Common myeloid progenitor, CD34-positive (primary cell): Measurements from ENCODE around the gene KDELR3.
A peak's percentile ranks its signal among the peaks of the same experiment; 100 is the strongest.

Experiments
- CTCF ChIA-PET: fragments of 350-600 bp; sonication (Branson Sonifier 250); formaldehyde crosslinking; loops from one replicate; lab custom pipeline; 2021; ENCODE audit warnings: antibody characterized with exemption; lab: Charles Lee
- POLR2A ChIA-PET: fragments of 350-600 bp; sonication (Branson Sonifier 250); formaldehyde crosslinking; loops from one replicate; lab custom pipeline; 2021; ENCODE audit warnings: antibody characterized with exemption; lab: Charles Lee
- DNase-seq, 3 donors: peaks; one replicate each; pipeline versions ENCODE4 v3.0.0 to v3.0.0-alpha.2; 2013
- H3K27ac ChIP-seq, 2 experiments: 1 replicate in 1 of 2; 2 replicates in 1 of 2; pipeline ENCODE4 v1.7.0; 2013; ENCODE audit warnings: inconsistent platforms in 2 of 2, low read length in 2 of 2, mild to moderate bottlenecking in 2 of 2, low read depth in 1 of 2, moderate library complexity in 1 of 2; ENCODE audit not compliant: severe bottlenecking in 2 of 2, insufficient read depth in 1 of 2, poor library complexity in 1 of 2
- H3K27me3 ChIP-seq, 5 experiments: replicated peaks in 2 of 5; 1 replicate in 3 of 5; 2 replicates in 2 of 5; pipeline versions ENCODE4 v1.6.1 to v1.7.0; 2013; ENCODE audit warnings: low read length in 4 of 5, mild to moderate bottlenecking in 2 of 5, moderate library complexity in 2 of 5, inconsistent platforms in 1 of 5; ENCODE audit not compliant: insufficient read depth in 5 of 5, control insufficient read depth in 4 of 5
- H3K36me3 ChIP-seq, 4 experiments: 1 replicate in 2 of 4; 2 replicates in 2 of 4; pipeline versions ENCODE4 v1.6.1 to v1.7.0; 2013; ENCODE audit warnings: low read length in 3 of 4, control low read depth in 1 of 4, mild to moderate bottlenecking in 1 of 4; ENCODE audit not compliant: control insufficient read depth in 4 of 4, insufficient read depth in 4 of 4
- H3K4me1 ChIP-seq, 4 experiments: 1 replicate in 3 of 4; 2 replicates in 1 of 4; pipeline versions ENCODE4 v1.6.1 to v1.7.1; 2013; ENCODE audit warnings: low read length in 3 of 4, mild to moderate bottlenecking in 3 of 4, control low read depth in 1 of 4, inconsistent platforms in 1 of 4, moderate library complexity in 1 of 4; ENCODE audit not compliant: control insufficient read depth in 4 of 4, insufficient read depth in 4 of 4; ENCODE audit errors: control extremely low read depth in 1 of 4
- H3K4me3 ChIP-seq, 7 experiments: 1 replicate in 4 of 7; 2 replicates in 3 of 7; pipeline versions ENCODE4 v1.5.1 to v1.7.0; 2013; ENCODE audit warnings: mild to moderate bottlenecking in 7 of 7, low read length in 6 of 7, moderate library complexity in 6 of 7, inconsistent platforms in 2 of 7, low read depth in 2 of 7, control low read depth in 1 of 7; ENCODE audit not compliant: insufficient read depth in 4 of 7, control insufficient read depth in 1 of 7; ENCODE audit errors: extremely low read depth in 1 of 7
- H3K9me3 ChIP-seq, 5 experiments: 1 replicate in 4 of 5; 2 replicates in 1 of 5; pipeline versions ENCODE4 v1.6.1 to v1.7.1; 2013; ENCODE audit warnings: low read length in 4 of 5, mild to moderate bottlenecking in 2 of 5, inconsistent platforms in 1 of 5, low read depth in 1 of 5, moderate library complexity in 1 of 5; ENCODE audit not compliant: control insufficient read depth in 4 of 5, insufficient read depth in 2 of 5; ENCODE audit errors: control extremely low read depth in 1 of 5
- WGBS: methylation state at CpG from one replicate; pipeline ENCODE4 v1.1.5; 2013; ENCODE audit not compliant: insufficient coverage; 5-methylcytosine and 5-hydroxymethylcytosine counted together

Gene KDELR3

GRCh38 chr22:38481162-38481870, 13.4 kb downstream of the KDELR3 start:
- no peak for DNase-seq
- Histone ChIP-seq H3K27ac (no peak overlapping the region), H3K9me3 (no peaks in the 10 kb centered on the region), H3K27me3 (no peaks in the 10 kb centered on the region), H3K4me3 (no peak overlapping the region), H3K36me3 (peaks cover 22 to 63% (median 49%) of the 10 kb centered on the region in 4 experiments), H3K4me1 (no peaks in the 10 kb centered on the region)
- CTCF ChIA-PET, result interaction anchor here (0.9 kb wide), 2 partner anchors 9 to 14 kb away, joined by 3 read pairs; no protein-coding TSS in a partner anchor
- WGBS, result 86% methylated on average over 3 of the region's 3 CpGs
- POLR2A ChIA-PET, result interaction anchor here (0.6 kb wide), 4 partner anchors 8 to 147 kb away, joined by 3 to 6 read pairs (median 3); no protein-coding TSS in a partner anchor

DNA sequence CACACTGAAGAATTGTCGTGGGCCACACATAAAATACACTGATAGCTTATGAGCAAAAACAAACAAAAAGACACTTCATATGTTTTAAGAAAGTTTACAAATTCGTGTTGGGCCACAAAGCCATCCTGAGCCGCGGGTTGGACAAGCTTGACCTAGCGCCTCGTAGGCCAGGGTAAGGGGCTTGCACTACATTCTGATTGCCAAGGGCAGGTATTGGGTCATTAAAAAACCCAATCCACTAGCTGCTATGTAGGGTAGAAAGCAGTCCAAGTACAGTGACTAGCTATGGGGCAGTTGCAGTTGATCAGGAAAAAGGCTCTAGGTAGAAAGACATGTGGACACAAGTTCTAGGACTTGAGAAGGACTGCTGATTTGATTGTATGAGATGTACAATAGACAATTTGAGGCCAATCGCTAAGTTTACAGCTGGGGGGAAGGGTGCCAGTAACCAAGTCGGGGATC, 14.0 kb downstream of the KDELR3 start:
- CTCF ChIA-PET, result interaction anchor here (0.9 to 1.0 kb wide), 2 partner anchors 8 to 20 kb away, joined by 3 read pairs; no protein-coding TSS in a partner anchor
- Histone ChIP-seq H3K27ac (peak overlapping the region in 1 of 2 experiments; percentile 10), H3K9me3 (no peaks in the 10 kb centered on the region), H3K4me3 (no peak overlapping the region), H3K4me1 (no peaks in the 10 kb centered on the region), H3K36me3 (peaks cover 26 to 69% (median 54%) of the 10 kb centered on the region in 4 experiments), H3K27me3 (no peaks in the 10 kb centered on the region)
- POLR2A ChIA-PET, result interaction anchor here (0.6 kb wide), 1 partner anchor 70 kb away, joined by 6 read pairs; no protein-coding TSS in a partner anchor
- WGBS, result 99% methylated on average over 8 of the region's 8 CpGs
- no peak for DNase-seq

DNA sequence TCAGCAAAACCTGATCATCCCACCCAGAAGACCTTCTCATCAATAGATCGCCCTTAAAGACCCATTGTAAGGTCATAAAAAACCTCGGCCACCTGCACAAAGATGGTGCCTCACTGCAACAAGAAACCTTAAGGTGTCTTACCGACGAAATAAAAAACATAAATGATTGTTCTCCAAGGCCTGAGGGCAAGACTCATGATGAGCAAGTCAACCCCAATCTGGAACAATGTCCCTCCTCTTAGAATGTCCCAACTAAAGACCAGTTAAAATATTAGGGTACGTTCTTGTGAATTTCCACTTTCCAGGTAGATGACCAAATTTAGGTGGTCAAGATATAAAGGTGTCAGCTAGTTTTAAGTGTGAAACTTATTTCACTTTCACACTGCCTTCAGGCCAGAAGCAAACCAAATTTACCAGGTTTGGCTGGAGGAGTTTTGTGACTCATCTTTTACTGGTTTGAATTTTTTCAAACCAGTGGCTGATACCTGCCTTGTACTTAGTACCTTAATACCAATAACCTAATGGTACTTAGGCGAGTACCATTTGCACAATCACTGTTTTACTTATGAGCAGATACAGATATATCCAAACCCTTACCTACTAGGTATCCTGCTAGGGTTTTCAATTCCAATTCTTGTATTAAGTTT, 14.9 kb downstream of the KDELR3 start:
- H3K4me3 ChIP-seq, result no peak overlapping the region
- H3K27ac ChIP-seq, result no peak overlapping the region
- no peak for DNase-seq
- WGBS, result 97% methylated on average over 5 of the region's 6 CpGs
- ChIA-PET POLR2A (no interaction called here), CTCF (interaction anchor here (1.0 kb wide), 1 partner anchor 19 kb away, joined by 3 read pairs; no protein-coding TSS in a partner anchor)
- peaks cover 29 to 75% (median 61%) of the 10 kb centered on the region in 4 experiments for H3K36me3 ChIP-seq
- H3K27me3 ChIP-seq, result no peaks in the 10 kb centered on the region
- no peaks in the 10 kb centered on the region for H3K9me3 ChIP-seq
- H3K4me1 ChIP-seq, result no peaks in the 10 kb centered on the region

DNA sequence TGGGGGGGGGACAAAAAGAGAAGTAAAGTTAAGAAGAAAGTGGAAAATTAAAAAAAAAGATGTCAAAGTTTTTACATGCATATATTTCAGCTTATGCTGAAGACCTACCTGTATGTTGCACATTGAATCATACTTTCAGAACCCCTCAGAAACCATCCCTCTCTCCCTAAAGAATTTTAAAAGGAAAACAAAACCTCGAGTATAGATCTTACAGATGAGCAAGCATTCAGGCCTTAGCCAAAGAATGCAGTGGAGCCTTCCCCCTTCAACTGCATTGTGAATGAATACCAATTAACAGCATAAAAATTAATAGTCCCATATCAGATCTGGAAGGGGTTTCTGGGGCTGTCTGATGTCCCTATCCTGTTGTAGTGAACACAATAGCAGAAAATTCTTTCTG, 16.3 kb downstream of the KDELR3 start:
- no peak overlapping the region for H3K27ac ChIP-seq
- CTCF ChIA-PET, result interaction anchor here (1.1 to 1.3 kb wide), 2 partner anchors 9 to 10 kb away, joined by 3 read pairs; no protein-coding TSS in a partner anchor
- 83% methylated on average over 1 of the region's 1 CpG for WGBS

GRCh38 chr22:38485783-38486182, 17.9 kb downstream of the KDELR3 start:
- POLR2A ChIA-PET, result interaction anchor here (0.6 kb wide), 1 partner anchor 54 kb away, joined by 3 read pairs; no protein-coding TSS in a partner anchor
- H3K4me1 ChIP-seq, result peaks cover 0 to 2% (median 0%) of the 10 kb centered on the region in 4 experiments
- DNase-seq, result peak in 1 of 3 donors; percentile 24

More for the DNA sequence above, 16.3 kb downstream of the KDELR3 start:
- POLR2A ChIA-PET, result interaction anchor here (1.0 kb wide), 1 partner anchor 18 kb away, joined by 3 read pairs; no protein-coding TSS in a partner anchor
- H3K9me3 ChIP-seq, result no peaks in the 10 kb centered on the region
- DNase-seq, result no peak
- H3K4me1 ChIP-seq, result no peaks in the 10 kb centered on the region
- peaks cover 31 to 90% (median 73%) of the 10 kb centered on the region in 4 experiments for H3K36me3 ChIP-seq
- no peak overlapping the region for H3K4me3 ChIP-seq
- H3K27me3 ChIP-seq, result no peaks in the 10 kb centered on the region

GRCh38 chr22:38487946-38488345, 20.1 kb downstream of the KDELR3 start:
- CTCF ChIA-PET, result interaction anchor here (0.8 to 1.9 kb wide), 2 partner anchors 13 to 19 kb away, joined by 3 to 4 read pairs; partner anchors contain the start of gene KDELR3
- no peak overlapping the region for H3K4me3 ChIP-seq
- no peaks in the 10 kb centered on the region for H3K9me3 ChIP-seq
- no peaks in the 10 kb centered on the region for H3K27me3 ChIP-seq
- 100% methylated on average over 1 of the region's 6 CpGs for WGBS
- H3K27ac ChIP-seq, result no peak overlapping the region
- POLR2A ChIA-PET, result interaction anchor here (3.2 kb wide), 1 partner anchor 15 kb away, joined by 13 read pairs; no protein-coding TSS in a partner anchor
- H3K4me1 ChIP-seq, result peaks cover 0 to 2% (median 0%) of the 10 kb centered on the region in 4 experiments
- peaks cover 22 to 96% (median 85%) of the 10 kb centered on the region in 4 experiments for H3K36me3 ChIP-seq
- no peak for DNase-seq

More at GRCh38 chr22:38485783-38486182, 17.9 kb downstream of the KDELR3 start:
- WGBS, result 100% methylated on average over 5 of the region's 5 CpGs
- Histone ChIP-seq H3K4me3 (no peak overlapping the region), H3K27ac (no peak overlapping the region), H3K27me3 (no peaks in the 10 kb centered on the region), H3K9me3 (no peaks in the 10 kb centered on the region), H3K36me3 (peaks cover 29 to 97% (median 87%) of the 10 kb centered on the region in 4 experiments)
- CTCF ChIA-PET, result interaction anchor here (0.7 to 1.0 kb wide), 3 partner anchors 10 to 86 kb away, joined by 3 read pairs; no protein-coding TSS in a partner anchor
